Myocyte (in vitro differentiated cells): Measurements from ENCODE around the gene LRWD1. TPM values are rescaled to one million over a fixed set of nuclear protein-coding genes. Genes with fewer than 3 reads are reported as not detected.
"Not testable (repeated sequence)": the region's sequence is repeated elsewhere in the genome, so short reads cannot be mapped to it uniquely, and the experiment has no call there.

Experiments used
- DNase-seq: peaks from one replicate; pipeline ENCODE4 v3.0.0-alpha.2; 2012; ENCODE audit warnings: low read depth
- total RNA-seq: library from RNA; depleted of rRNA; stranded (reverse); fragments of >200 nt; gene quantifications from 2 replicates; pipeline ENCODE4 v1.2.3, GENCODE V29; 2014

The LRWD1 gene
- total RNA-seq, 1 donor from 2014 or later, result 41.3 TPM

DNA sequence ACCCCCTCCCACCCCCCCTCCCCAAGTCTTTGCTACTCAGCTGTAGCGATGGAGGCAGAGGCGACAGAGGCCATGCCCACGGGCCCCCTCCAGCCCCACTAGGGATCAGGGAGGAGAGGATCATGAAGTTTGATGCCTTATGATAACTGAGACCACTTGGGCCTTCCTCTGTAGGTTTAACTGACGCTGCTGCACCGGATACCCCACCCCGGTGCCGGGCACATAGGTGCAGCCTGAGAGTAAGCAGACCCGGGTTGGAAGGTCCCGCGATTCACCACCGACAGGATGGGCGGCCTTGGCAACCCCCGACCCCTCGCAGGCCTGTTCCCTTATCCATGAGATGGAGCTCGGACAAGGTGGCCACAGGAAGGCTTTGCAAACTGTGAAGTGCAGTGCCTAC, 29.2 kb downstream of the LRWD1 start:
- not testable (repeated sequence) for DNase-seq

DNA sequence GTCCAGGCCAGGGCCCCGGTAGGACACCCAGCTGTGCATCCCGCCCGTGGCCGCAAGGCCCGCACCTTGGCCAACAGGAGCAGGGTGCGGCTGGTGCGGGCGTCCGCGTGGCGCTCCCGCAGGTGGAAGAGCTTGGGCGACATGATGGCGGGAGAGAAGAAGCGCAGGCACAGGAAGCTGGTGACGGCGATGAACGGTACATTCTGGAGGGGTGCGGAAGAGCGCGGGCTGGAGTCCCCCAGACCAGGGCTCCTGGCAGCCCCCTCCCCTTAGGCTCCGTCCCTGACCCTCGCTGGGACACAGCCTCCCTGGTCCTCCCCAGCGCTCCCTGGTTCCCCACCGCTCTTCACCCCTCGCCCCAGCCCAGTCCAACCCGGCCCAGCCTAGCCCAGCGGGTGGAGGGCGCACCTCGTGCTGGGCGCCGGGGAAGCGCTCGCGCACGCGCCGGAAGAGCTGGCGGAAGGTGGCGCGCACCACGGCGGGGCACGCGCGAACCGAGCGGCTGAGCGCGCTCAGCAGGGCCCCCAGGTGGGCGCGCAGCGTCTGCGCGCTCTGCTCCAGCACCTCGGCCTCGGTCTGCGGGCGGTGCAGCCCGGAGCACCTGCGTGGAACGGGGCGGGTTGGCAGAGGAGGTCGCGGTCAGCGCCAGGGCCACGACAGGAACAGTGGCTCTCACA, 29.8 kb downstream of the LRWD1 start:
- not testable (repeated sequence) for DNase-seq

DNA sequence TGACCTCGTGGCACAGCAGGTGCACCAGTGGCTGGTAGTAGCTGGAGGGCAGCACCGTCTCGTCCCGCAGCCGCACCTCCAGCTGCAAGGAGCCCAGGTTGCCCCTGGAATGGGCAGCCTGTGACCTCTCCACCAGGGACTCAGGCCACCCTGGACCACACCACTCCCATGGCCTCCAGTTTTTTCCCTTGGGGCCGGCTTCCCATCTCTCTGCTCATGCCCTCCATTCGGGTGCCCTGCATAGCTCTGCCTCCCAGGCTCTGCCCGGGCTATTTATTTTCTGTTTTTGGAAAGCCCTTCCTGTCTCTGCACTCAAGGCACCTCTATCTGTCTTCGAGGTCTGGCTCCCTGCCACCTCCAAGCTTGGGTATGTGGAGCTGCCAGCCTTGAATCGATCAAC, 32.1 kb downstream of the LRWD1 start:
- DNase-seq, result peak; percentile 1

- not testable (repeated sequence) for DNase-seq
Observed at GRCh38 chr7:102497308-102497707, 32.5 kb downstream of the LRWD1 start.

GRCh38 chr7:102498321-102498720, 33.5 kb downstream of the LRWD1 start:
- not testable (repeated sequence) for DNase-seq

DNA sequence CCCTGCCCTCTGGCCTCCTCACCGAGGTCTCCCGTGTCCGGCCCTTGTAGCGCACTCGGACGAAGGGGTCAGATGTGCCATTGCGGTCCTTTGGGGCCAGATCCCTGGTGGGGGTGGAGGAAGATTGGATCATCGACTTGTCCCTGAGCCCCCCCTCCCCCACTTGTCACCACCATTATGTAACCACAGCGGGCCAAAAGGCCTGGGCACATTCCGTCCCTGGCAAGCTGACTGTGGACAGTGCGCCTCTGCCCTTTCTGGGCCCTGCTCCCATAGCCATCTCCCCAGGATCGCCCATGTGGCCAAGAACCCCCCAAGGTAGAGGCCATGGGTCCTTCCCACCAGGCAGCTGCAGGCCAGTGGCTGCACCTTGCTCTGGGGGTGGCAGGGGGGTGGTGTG, 38.4 kb downstream of the LRWD1 start:
- not testable (repeated sequence) for DNase-seq

GRCh38 chr7:102505298-102506185, 40.8 kb downstream of the LRWD1 start:
- not testable (repeated sequence) for DNase-seq

DNA sequence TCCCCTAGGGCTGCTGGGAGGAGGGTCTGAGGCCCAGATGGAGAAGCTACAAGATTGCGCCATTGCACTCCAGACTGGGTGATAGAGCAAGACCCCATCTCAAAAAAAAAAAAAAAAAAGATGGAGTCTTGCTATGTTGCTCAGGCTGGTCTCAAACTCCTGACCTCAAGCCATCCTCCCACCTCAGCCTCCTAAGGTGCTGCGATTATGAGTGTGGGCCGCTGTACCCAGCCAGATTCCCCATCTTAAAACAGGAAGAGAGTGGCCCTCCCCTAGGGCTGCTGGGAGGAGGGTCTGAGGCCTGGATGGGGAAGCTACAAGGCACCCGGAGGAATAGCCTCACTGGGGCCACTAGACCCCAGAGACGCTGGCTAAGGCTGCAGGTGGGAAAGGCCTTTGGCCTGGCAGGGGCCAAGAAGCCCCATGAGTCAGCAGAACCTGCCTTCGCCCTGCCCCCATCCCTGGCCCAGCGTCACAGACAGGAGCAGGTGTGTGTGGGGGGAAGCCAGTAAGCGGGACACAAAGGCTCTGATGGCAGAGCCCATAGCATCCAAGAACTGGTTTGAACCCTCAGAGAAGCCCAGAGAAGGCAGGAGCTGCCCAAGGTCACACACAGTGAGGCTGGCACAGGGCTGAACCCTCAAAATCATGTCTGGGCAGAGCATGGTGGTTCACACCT, 42.8 kb downstream of the LRWD1 start:
- DNase-seq, result not testable (repeated sequence)

GRCh38 chr7:102510575-102510974, 45.8 kb downstream of the LRWD1 start:
- not testable (repeated sequence) for DNase-seq

GRCh38 chr7:102511860-102512522, 47.2 kb downstream of the LRWD1 start:
- DNase-seq, result not testable (repeated sequence)

GRCh38 chr7:102512642-102513221, 47.9 kb downstream of the LRWD1 start:
- peak; percentile 47 for DNase-seq

DNA sequence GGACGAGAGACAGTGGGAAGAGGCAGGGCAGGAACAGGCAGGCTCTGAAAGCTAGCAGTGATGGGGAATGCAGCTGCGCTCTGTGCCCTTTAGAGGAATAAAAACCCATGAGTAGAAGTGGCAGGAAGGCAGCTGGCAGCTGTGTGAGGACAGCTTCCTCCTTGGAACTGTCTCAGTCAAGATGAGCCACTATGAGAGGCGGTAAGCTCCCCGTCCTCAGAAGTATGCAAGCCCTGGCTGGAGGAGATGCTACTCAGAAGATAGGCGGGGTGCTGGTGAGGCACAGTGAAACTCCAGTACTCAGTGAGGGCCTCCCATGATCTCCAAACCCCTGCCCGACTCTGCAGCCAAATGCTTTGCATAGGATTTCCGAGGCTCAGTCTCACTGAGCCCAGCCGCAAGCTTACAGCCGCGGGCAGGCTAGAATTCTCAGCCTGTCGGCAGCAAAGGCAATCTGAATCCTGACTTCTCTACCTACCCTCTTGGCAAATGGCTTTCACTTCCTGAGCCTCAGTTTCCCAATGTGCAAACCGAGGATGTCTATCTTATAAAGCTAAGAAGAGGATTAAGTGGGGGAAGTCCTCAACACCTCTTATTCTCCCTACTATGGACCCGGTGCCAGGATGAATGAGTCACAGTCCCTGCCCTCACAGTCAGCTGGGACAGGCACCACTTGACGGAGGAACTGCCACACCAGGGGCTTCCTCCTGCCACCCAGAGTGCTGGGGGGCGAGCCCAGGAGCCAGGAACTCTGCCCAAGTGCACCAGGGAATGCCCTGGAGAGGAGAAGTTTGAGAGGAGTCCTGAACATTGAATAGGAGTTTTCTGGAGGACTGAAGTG, 50.3 kb downstream of the LRWD1 start:
- not testable (repeated sequence) for DNase-seq

DNA sequence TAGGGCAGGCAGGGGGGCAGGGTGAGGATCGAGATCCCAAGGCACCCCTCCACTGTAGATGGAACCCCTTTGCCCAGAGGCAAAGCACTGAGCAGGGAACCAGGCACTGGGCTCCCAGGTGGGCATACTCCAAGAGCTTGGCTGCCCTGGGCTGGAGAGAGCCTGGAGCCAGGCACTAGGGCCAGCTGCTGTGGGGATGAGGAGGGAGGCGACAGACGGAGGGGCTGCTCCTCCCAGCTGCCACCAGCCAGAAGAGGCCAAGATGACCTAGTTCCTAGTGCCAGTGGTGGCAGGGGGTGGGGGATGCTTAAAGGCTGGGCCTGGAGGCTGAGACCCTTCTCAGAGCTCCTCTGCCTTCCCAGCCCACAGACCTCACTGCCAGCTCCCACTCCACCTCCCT, 51.1 kb downstream of the LRWD1 start:
- DNase-seq, result not testable (repeated sequence)

GRCh38 chr7:102516951-102517350, 52.2 kb downstream of the LRWD1 start:
- DNase-seq, result not testable (repeated sequence)

- peak; percentile 1 for DNase-seq
Observed at GRCh38 chr7:102517550-102518147, 52.9 kb downstream of the LRWD1 start, which contains the start of gene RASA4B. RASA4B (minus strand) TSS chr7:102517777; CDS start chr7:102517710, 67 bp downstream.

DNA sequence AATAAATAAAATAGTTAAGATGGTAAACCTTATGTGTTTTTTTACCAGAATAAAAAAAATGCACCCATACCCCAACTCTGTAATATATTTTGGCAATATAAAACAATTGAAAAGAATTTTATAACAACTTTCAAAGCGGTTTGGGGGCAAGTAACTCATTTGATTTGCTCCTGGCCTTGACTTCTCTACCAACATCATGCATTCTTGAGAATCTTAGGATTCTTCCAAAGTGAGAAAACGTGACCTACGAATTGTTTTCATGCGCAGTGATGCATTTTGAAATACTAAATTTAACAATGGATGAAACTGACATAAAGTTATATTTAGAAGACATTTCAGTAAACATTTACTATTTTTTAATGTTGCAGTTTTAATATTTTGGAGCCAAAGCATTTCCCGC, 56.0 kb downstream of the LRWD1 start:
- DNase-seq, result not testable (repeated sequence)
